ENCODE measurements around the gene BCAT1.

- TF ChIP-seq CTCF (IDR thresholded peaks at IDR 0.05) (no peak), POLR2A (IDR thresholded peaks at IDR 0.05) (no peak)
These were observed 3.1 kb downstream of the BCAT1 start for GRCh38 chr12:24945845-24946244.
